Fibroblast of lung (primary cell): ENCODE results near the gene KCNJ12.
"Not testable (repeated sequence)": the region's sequence is repeated elsewhere in the genome, so short reads cannot be mapped to it uniquely, and the experiment has no call there.

ENCODE experiments used
- EZH2 ChIP-seq: IDR thresholded peaks from 2 replicates; pipeline ENCODE4 v1.5.1; 2012; ENCODE audit warnings: low read length, control low read depth, mild to moderate bottlenecking; ENCODE audit errors: missing control alignments
- TF ChIP-seq, protein P1 (sequence below), 2 donors: IDR thresholded peaks in 1 of 2; conservative IDR thresholded peaks in 1 of 2; 1 replicate in 1 of 2; 2 replicates in 1 of 2; pipeline ENCODE4 v1.5.1; 2011 to 2012; ENCODE audit warnings: low read length in 2 of 2, control low read depth in 1 of 2, inconsistent platforms in 1 of 2, low read depth in 1 of 2, mild to moderate bottlenecking in 1 of 2

DNA sequence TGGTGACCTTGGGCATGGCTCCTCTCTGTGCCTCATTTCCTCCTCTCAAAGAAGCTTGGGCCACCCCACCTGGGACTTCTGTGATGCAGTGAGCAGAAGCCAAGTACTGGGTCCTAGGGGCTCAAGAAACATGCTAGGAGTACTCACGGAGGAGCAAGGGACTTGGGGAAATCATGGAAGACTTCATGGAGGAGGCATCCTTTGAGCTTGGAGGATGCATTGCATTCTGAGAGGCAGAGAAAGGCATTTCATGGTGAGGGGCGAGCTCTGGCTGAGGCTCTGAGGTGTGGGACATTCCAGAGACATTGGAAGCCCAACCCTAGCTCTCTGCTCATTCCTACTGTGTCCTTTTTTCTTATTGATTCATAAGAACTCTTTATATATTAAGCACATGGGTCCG lies 26.8 kb downstream of the KCNJ12 start:
- TF ChIP-seq EZH2 = not testable (repeated sequence)
- TF ChIP-seq, protein P1, sequence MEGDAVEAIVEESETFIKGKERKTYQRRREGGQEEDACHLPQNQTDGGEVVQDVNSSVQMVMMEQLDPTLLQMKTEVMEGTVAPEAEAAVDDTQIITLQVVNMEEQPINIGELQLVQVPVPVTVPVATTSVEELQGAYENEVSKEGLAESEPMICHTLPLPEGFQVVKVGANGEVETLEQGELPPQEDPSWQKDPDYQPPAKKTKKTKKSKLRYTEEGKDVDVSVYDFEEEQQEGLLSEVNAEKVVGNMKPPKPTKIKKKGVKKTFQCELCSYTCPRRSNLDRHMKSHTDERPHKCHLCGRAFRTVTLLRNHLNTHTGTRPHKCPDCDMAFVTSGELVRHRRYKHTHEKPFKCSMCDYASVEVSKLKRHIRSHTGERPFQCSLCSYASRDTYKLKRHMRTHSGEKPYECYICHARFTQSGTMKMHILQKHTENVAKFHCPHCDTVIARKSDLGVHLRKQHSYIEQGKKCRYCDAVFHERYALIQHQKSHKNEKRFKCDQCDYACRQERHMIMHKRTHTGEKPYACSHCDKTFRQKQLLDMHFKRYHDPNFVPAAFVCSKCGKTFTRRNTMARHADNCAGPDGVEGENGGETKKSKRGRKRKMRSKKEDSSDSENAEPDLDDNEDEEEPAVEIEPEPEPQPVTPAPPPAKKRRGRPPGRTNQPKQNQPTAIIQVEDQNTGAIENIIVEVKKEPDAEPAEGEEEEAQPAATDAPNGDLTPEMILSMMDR (conservative IDR thresholded peaks at IDR 0.05 in 1 of 2, IDR thresholded peaks at IDR 0.05 in 1 of 2; ENCODE audit: low read depth in 1 of 2, low read length in 2 of 2) = not testable (repeated sequence)
